HG02763 (cell line): Measurements from ENCODE around the gene RAB29.
A peak's percentile ranks its signal among the peaks of the same experiment; 100 is the strongest.

ENCODE experiments used
- ATAC-seq: cut with Tn5 transposase; IDR thresholded peaks from one replicate; pipeline ENCODE4 v1.9.1; 2021; ENCODE audit warnings: mild to moderate bottlenecking, moderate library complexity; ENCODE audit not compliant: unreplicated experiment

RAB29 gene, protein sequence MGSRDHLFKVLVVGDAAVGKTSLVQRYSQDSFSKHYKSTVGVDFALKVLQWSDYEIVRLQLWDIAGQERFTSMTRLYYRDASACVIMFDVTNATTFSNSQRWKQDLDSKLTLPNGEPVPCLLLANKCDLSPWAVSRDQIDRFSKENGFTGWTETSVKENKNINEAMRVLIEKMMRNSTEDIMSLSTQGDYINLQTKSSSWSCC

DNA sequence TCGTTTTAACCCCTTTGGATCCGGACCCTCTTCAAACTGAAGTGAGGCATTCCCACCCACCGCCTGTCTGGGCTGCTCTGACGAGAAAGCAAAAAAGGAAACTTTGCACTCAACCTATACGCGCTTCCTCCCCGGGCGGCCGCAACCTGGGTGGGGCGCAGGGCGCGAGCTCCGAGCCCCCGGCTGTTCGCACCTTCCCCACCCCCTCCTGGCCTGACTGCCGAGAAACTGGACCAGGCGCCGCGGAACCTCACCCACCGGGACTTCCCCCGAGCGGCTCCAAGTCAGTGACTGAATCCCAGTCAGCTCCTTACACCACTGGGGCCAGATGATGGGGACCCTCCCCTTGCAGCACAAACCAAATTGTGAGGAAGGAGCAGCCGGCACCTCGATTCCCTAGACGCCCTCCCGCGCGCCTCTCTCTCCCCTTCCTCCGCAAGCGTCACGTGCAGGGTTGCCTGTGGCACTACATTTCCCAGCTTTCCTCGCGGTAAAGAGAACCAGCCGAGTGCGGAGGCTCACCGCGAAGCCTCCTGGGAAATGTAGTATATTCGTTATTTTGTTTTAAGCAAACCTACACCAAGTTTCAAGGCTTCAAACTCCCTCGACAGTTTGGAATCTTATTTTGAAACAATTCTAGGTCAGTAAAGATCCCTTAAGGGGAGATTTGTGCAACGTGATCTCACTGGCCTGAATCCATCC is at the start of gene RAB29:
Gene RAB29, minus strand, starts transcription at position 468 of the 702 bp plus-strand sequence. CDS start 526 bp downstream, outside the sequence.
- ATAC-seq = peak; percentile 73

DNA sequence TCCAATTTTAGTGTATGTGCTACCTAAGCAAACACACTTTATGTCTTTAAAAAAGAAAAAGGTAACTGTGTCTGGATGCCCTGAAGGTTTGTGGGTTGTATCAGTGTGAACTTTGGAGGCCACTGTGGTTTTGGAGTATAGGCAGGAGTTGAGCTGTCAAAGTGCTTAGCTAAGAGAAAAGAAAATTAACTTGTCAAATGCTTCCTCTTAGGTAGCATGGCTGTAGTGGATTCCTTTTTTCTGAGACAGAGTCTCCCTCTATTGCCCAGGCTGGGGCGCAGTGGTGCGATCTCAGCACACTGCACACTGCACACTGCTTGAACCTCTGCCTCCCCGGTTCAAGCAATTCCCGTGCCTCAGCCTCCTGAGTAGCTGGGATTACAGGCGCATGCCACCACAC is 48.9 kb upstream of the RAB29 start:
- ATAC-seq = no peak

DNA sequence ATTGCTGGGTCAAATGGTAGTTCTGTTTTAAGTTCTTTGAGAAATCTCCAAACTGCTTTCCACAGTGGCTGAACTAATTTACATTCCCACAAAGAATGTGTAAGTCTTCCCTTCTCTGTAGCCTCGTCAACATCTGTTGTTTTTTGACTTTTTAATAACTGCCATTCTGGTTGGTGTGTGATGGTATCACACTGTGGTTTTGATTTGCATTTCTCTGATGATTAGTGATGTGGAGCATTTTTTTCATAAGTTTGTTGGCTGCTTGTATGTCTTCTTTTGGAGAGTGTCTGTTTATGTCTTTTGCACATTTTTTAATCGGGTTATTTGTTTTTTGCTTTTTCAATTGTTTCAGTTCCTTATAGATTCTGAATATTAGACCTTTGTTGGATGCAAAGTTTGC is 48.0 kb upstream of the RAB29 start:
- ATAC-seq = peak; percentile 52

DNA sequence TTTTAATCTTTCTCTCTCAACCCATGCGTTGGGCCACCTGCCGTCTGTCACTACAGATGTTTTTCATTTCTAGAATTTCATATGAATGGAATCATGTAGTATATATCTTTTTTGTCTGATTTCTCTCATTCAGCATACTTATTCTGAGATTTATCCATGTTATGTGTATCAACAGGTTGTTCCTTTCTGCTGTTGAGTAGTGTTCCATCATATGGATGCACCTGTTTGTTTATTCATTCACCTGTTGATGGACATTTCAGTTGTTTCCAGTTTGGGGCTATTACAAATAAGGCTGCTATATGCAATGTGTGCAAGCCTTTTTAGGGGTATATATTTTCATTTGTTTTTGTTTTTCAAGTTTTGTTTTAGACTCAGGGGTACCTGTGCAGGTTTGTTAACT is 47.1 kb upstream of the RAB29 start:
- ATAC-seq = no peak

DNA sequence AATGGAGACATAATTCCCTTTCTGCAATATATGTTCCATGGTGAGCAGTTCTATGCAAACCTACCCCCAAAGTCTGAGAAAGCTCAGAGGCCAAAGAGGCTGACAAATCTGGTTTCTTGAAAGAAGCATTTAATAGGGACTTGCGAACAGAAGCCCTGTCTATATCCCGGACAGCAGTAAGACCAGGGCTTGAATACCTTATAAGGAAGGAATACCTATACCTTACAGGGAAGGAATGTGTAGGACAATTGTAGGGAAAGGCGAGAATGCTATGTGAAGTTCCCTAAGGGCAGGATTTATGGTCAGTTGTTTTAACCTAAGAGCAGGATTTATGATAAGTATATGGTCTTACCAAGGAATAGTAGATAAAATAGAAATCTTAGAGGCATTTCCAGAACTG is 42.7 kb upstream of the RAB29 start:
- ATAC-seq = no peak

DNA sequence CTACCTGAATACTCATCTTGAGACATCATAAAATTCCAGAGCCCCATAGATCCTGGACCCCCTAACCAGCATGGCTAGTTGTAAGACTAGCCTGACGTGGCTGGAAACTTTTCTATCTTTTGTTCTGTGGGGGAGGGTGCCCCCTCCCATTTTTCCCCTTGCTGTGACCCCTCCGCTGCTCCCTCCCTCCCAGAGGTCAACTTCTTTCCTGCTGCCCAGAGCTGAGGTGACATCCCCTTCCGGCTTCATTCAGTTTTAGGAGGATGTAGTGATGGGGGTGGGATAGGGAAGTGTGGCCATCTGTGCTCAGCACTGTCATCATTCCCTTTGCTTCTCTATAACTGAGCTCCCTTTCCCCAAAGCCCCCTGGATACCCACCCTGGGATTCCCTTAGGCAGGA is 42.1 kb upstream of the RAB29 start:
- ATAC-seq = no peak

DNA sequence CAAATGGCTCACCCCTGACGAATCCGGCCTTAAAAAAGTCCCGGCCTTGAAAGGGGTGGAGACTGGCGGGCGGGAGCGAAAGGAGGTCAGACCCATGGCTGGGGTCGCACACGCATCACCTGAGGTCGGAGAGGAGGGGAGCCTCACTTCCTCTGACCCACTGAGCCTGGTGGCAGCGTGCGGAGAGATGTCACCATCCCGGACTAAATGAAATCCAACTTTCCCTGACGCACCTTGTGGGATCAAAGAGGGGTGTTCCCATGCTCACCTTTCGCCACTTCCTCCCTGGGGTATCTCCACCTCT is 38.4 kb upstream of the RAB29 start:
- no peak for ATAC-seq

DNA sequence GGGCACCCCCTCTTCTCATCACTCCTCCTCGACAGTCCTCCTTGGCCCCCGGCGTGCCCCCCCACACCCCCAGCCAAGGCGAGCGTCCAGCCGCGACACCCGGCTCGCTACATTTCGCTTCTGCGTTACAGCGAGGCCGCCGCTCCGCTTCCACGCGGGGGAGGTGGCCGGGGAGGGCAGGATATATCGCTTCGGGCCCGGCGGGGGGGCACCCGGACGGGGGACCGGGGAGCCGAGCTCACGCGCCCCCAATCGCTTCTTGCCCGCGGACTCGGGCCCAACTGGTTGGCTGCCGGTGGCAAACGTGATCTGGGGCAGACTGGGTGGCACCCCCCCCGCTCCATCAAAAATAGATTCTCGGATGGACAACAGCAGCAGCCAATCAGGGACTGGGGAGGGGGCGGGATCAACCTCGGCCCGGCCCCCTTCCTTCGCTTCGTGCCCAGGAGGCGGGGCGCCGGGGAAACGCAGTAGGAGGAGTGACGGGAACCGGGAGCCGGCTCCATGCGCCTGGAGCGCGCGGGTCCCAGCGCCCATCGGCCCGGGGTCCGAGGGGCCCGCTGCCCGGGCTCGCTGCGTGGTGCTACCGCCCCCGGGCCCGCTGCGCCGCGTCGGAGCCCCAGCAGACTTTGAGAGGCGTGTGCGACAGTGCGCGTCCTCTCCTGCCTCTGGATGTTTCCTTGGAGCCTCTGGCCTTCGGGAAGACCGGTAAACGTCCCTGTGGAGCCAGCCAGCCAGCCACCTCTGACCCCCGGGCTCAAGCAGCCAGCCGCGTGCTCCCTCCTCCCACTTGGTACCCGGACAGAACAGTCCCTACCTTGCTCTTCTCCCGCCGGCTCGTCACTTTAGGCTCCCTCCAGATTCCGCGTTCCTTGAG is 37.8 kb upstream of the RAB29 start, which contains the start of gene SLC41A1:
Gene SLC41A1, minus strand, starts transcription at position 321 of the 877 bp plus-strand sequence. CDS start 2,757 bp downstream, outside the sequence.
- ATAC-seq = peak; percentile 91

DNA sequence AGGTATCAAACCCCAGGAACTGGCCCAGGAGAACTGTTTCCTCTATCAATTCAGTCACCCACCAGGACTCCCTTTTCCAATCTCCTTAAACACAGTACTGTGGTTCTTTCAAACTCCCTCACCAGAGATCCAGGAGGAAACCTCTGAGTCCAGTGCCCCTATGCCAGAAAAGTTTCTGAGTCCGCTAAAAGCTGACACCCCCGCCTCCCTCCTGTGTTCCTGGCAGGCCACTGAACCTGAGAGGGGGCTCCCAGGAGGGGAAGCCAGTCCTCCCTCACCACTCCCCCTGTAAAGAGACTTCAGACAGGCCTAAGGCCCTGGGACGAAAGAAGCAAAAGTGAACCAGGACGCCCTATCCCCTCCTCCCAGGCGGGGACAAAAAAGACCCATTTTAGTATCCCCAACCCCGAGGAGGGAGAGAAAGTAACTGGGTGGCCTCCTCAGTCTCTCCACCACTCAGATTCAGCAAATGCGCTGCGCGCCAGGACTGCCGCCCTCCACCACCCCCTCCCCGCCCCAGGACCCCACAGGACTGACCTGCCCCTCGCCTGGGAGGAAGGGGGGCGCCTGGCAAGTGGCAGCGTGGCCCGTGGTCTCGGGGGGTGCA is 37.1 kb upstream of the RAB29 start:
- no peak for ATAC-seq

DNA sequence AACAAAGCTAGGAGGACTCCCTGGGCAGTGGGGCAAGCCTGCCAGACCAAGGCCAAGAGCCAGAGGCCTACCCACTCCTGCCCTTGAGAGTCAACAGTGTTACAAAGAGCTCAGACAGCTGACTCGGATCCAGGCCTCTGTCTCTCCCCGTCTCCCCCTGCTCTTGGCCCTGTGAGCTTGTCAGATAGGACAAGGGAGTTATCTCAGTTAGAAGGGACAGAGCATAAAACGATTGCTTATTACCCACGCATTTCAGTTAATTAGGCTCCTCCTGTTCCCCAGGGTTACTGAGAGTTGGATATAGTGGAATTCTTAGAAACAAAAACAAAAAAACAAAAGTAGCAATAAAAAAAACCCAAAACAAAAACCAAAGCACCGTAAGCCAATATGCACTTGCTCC is 36.4 kb upstream of the RAB29 start:
- no peak for ATAC-seq

DNA sequence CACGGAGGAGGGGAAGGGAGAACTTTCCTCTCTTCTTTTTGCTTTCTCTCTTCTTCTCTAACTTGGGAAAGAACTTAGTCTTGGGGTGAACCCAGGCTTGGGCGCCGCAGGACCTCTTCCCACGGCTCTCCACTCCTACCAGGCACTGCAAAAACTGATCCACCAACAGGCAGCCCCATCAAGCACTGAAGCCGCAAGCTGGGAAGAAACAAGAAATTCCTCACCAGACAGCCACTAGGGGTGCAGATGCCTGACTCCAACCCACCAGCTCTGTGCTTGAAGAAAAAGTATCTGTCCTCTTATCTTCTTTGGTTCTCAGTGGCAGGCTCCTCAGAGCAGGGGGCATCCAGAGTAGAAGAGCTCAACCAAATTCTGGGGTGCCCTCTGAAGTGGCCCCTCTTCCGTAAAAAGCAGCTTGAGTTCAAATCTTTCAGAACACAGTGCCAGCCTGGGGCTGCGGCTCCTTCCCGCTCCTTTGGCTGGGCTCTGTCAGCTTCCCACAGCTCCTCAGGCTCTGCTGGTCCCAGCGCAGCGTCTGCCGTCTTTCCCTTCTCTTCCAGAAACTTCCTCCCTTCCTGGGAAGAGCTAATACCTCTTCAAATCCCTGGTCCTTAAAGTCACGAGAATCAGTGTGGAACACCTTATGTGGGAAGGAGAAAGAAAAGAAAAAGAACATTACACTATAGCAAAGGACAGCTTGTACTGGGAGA is 35.3 kb upstream of the RAB29 start:
- no peak for ATAC-seq

DNA sequence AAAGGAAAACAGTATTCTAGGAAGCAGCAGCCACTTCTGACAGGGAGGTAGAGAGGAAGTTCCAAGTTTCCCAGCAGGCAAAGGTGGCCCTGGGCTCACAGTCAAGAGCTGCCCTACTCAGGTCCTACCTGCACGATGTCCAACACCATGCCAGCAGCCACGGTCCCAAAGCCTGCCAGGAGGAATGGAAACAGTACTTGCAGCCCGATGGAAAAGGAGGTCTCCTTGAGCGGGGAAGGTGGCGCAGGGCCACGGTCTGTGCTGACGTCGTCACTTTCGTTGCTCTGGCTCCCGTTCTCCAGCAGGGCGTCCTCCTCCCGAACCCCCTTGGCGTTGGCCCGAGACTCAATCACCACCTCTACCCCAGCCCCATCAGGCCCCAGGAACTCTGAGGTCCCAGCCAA is 34.7 kb upstream of the RAB29 start:
- ATAC-seq = no peak

DNA sequence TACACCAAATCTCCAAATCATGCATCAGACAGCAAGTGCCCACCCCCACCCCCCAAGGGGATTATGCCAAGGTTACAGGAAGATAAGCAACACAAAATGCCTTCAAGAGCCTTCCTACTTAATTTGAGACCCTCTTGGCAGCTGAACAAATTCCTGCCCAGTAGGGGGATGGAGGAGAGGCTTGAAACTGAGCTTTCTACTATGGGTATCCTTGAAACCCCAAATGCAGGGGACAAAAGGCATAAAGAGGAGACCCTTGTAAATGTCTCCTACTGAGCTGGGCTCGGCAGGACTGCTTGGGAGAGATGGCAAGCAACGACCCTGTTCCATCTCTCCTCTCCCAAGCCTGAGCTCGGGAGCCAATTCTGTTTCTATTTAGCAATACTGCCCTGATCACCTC is 34.2 kb upstream of the RAB29 start:
- ATAC-seq = no peak

DNA sequence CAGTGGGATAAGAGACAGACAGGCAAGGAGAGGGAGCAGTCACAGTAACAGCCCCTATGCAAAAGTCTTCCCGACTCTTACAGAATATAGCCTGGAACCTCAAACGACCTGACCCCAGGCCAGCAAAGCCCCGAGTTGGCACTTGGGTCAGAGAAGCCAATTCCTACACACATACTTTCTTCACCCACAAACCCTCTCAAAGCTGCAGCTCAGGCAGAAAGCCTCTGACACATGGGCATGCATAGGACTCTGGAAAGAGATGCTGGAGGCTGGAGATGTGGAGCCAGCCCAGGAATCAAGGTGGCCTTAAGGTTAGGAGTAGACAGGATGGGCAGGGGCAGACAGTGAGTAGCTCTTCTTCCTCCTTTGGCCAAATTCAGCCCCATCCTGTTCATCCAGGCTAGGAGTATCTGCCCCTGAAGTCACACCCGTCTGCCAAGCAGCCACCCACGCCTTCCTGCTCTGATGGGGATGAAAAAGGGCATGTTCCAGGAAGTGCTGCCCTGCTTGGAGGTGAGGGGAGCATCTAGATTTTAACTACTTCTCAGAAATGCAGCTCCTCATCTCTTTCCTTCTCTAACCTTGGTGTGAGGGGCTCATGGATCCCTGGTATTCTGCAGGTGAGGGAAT is 29.9 kb upstream of the RAB29 start:
- ATAC-seq = no peak

DNA sequence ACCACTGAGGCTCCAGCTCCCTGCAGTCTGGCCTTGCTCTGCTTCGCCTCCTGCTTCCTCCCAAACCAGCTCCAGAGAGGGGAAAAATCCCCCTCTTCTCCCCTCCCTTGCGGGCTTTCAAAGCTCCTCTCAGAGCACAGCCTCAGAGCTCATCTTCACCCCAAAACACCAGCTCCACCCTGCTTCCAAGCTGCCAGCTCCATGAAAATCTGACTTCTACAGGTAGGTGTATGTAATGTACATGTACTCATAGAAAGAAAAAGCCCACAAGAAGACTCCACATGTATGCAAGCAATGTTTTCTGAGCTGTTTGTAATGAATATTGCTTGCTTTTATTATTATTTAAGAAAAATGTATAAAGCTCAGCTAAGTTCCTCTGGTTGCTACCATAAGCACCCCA is 29.3 kb upstream of the RAB29 start:
- ATAC-seq = no peak

DNA sequence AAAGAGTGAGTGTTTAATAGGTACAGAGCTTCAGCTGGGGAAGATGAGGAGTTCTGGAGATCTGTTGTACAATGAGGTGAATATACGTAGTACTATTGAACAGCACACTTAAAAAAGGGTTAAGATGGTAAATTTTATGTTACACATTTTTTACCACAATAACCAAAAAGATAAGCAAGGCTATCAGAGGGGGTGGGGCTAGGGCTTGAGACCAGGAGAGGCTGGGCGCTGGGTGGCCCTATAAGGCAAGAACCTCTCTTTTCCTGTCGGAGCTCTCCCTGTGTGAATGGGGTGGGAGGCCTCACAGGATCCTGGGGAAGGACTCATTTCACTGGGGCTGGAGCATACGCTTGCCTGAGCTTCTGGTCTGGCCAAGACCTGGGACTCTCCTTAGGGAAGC is 28.7 kb upstream of the RAB29 start:
- ATAC-seq = no peak

DNA sequence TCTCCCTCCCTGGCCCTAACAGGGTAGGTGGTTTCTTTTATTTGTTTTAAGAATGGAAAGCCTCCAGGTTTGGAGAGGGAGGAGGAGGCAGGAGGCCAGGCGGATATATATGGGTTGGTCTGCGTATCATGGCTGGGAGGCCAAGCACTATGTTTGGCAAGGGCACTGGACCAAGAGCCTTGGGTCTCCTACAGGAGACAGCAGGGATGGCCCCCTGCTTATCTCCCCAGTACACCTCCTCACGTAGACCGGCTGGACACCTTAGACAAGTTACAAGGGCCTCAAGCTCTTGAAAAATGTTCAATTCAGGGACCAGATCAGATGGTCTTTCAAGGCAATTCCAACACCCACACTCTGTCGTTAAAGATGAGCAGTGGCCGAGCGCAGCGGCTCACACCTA is 26.8 kb upstream of the RAB29 start:
- no peak for ATAC-seq

DNA sequence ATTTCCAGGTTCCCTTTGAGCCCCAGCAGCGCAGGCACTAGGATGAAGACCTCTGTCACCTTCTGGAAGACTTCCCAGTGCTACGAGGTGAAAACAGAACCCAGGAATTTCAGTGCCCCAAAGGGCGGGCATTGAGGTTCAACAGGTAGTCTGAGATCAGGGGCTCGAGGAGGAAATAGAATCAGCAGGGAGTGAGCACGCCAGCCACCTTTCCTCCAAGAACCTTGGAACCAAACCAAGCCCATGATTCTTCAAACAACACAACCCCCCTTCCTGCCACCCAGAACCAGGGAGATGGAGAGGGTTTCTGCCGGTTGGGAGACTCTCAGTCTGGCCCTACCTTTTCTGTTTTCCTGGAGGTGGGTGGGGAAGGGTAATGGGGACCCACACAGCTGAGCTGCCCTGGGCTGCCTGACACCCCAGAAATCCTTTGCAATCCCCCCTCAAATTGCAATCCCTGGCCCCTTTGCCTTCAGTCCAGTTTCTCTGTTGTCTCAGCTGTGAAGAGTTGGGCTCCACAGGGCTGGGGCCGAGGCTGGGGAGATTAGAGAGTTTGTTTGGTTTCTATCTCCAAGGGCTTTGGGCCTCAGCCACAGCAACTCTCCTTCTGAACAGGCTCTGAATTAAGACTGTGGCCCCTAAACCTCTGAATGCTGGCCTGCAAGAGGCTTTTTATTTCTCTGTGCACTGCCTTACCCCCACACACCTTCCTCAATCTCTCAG is 25.9 kb upstream of the RAB29 start:
- no peak for ATAC-seq

DNA sequence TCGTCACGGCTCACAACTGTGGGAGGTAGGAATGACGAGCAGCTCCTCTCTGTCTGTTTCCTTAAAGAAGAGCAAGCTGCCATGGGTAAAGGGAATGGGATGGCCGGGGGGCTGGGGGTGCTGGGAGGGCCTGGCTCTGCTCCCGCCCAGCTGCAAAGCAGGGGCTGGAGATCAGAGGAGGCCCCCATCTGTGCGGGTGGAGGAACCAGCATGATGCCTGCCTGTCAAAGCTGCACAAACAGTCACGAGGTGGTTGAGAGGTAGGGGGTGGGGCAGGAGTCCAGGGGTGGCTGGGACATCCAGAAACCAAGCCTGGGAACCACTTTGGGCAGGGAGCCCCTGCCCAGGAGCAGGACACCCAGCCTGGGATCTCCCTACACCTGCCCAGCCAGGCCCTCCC is 25.1 kb upstream of the RAB29 start:
- ATAC-seq = no peak

DNA sequence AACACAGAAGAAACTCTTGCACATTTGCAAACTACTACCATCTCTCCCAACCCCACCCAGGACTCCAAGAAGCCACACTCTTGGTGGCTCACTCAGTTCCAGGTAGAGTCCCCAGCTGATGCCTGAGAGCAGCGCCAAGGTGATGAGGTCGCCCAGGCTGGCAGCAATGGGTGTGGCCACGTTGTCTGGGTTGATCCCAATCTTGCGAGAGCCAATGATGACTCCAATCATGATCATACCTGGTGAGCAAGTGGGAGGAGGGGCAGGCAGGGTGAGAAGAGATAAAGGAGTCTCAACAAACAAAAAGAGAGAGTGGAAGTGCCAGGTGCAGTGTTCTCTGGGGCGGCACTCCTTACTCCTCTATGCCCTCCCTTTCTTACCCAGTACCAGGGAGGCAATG is 23.3 kb upstream of the RAB29 start:
- no peak for ATAC-seq
